ENCODE results near the gene LRRIQ3. TPM values are rescaled to one million over a fixed set of nuclear protein-coding genes. Genes with fewer than 3 reads are reported as not detected.

Gene LRRIQ3
- total and polyA plus RNA-seq, 9 of the 15 experiments (the other 6 are each of a cell fraction or from before 2014, with no cell fraction given): 0.27 to 2.8 (median 1.7) TPM

DNA sequence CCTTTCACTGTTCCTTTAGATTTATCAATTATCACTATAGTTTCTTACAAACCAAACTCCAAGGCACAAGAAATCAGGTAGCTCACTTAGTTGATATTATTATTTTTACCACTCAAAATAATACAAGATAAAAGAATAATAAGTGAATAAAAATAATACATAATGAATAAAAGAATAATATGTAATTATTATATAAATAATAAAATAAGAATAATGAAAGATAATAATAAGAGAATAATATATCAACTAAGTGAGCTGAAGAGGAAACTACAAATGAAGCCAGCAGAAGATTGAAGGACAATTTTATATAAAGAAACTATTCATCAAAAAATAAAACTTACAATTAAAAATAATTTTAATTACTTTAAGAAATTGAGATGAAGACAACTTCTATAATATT is 90.6 kb downstream of the LRRIQ3 start:
- Histone ChIP-seq H3K36me3 (ENCODE audit: control insufficient read depth, insufficient read depth, low read length) (no peaks in the 10 kb centered on the region), H3K4me1 (replicated peaks in 1 of 2; ENCODE audit: control insufficient read depth in 2 of 2, insufficient read depth in 2 of 2, low read length in 2 of 2) (no peaks in the 10 kb centered on the region), H4K20me1 (replicated peaks; ENCODE audit: control insufficient read depth, insufficient read depth, low read length) (no peaks in the 10 kb centered on the region), H3K9ac (ENCODE audit: insufficient read depth in 1 of 2, low read depth in 2 of 2, low read length in 2 of 2) (no peak overlapping the region), H3K9me3 (replicated peaks; ENCODE audit: control insufficient read depth, insufficient read depth, low read depth, low read length) (no peaks in the 10 kb centered on the region; the same call in 1 of the 2 replicates), H3K4me2 (ENCODE audit: insufficient read depth, low read length) (no peak overlapping the region), H2AFZ (ENCODE audit: low read depth, low read length) (no peak overlapping the region), H3K27ac (ENCODE audit: extremely low read depth, low read depth, low read length) (no peak overlapping the region), H3K79me2 (ENCODE audit: control insufficient read depth, insufficient read depth, low read length) (no peaks in the 10 kb centered on the region), H3K4me3 (no peak overlapping the region), H3K27me3 (ENCODE audit: control insufficient read depth in 2 of 2, insufficient read depth in 2 of 2, low read length in 2 of 2) (no peaks in the 10 kb centered on the region), H3K9me1 (ENCODE audit: control insufficient read depth, insufficient read depth, low read length) (no peaks in the 10 kb centered on the region)
- ATAC-seq (no peak), FAIRE-seq (no peak), DNase-seq (ENCODE audit: extremely low read depth in 1 of 4, low spot score in 3 of 4) (no peak)
- ChIA-PET POLR2A (no interaction called here), CTCF (ENCODE audit: low intra/inter-chr PET ratio) (no interaction called here)
- intact Hi-C loops (cut with micrococcal nuclease) (no loop called here), in situ Hi-C loops (cut with MboI) (no loop called here)
- BruUV-seq (replicated peaks): no TSS peak
- TF ChIP-seq HEY1 (CRISPR knock-in tag; IDR thresholded peaks at IDR 0.05; ENCODE audit: borderline replicate concordance): no peak
- no peak for TF ChIP-seq ZNF165 (CRISPR knock-in tag; IDR thresholded peaks at IDR 0.05; ENCODE audit: borderline replicate concordance)
- no peak for TF ChIP-seq PHB (CRISPR knock-in tag; IDR thresholded peaks at IDR 0.05)
- no peak for TF ChIP-seq ZNF324 (CRISPR knock-in tag; IDR thresholded peaks at IDR 0.05)
- no peak for TF ChIP-seq TSC22D4 (tag; IDR thresholded peaks at IDR 0.05)
- TF ChIP-seq, protein P1, sequence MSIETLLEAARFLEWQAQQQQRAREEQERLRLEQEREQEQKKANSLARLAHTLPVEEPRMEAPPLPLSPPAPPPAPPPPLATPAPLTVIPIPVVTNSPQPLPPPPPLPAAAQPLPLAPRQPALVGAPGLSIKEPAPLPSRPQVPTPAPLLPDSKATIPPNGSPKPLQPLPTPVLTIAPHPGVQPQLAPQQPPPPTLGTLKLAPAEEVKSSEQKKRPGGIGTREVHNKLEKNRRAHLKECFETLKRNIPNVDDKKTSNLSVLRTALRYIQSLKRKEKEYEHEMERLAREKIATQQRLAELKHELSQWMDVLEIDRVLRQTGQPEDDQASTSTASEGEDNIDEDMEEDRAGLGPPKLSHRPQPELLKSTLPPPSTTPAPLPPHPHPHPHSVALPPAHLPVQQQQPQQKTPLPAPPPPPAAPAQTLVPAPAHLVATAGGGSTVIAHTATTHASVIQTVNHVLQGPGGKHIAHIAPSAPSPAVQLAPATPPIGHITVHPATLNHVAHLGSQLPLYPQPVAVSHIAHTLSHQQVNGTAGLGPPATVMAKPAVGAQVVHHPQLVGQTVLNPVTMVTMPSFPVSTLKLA (conservative IDR thresholded peaks at IDR 0.05): no peak
- no peak for TF ChIP-seq ZNF239 (CRISPR knock-in tag; IDR thresholded peaks at IDR 0.05)
- TF ChIP-seq CREM (IDR thresholded peaks at IDR 0.05; ENCODE audit: low read depth): no peak
- TF ChIP-seq IFI16 (CRISPR knock-in tag; IDR thresholded peaks at IDR 0.05): no peak
- TF ChIP-seq, protein P2, sequence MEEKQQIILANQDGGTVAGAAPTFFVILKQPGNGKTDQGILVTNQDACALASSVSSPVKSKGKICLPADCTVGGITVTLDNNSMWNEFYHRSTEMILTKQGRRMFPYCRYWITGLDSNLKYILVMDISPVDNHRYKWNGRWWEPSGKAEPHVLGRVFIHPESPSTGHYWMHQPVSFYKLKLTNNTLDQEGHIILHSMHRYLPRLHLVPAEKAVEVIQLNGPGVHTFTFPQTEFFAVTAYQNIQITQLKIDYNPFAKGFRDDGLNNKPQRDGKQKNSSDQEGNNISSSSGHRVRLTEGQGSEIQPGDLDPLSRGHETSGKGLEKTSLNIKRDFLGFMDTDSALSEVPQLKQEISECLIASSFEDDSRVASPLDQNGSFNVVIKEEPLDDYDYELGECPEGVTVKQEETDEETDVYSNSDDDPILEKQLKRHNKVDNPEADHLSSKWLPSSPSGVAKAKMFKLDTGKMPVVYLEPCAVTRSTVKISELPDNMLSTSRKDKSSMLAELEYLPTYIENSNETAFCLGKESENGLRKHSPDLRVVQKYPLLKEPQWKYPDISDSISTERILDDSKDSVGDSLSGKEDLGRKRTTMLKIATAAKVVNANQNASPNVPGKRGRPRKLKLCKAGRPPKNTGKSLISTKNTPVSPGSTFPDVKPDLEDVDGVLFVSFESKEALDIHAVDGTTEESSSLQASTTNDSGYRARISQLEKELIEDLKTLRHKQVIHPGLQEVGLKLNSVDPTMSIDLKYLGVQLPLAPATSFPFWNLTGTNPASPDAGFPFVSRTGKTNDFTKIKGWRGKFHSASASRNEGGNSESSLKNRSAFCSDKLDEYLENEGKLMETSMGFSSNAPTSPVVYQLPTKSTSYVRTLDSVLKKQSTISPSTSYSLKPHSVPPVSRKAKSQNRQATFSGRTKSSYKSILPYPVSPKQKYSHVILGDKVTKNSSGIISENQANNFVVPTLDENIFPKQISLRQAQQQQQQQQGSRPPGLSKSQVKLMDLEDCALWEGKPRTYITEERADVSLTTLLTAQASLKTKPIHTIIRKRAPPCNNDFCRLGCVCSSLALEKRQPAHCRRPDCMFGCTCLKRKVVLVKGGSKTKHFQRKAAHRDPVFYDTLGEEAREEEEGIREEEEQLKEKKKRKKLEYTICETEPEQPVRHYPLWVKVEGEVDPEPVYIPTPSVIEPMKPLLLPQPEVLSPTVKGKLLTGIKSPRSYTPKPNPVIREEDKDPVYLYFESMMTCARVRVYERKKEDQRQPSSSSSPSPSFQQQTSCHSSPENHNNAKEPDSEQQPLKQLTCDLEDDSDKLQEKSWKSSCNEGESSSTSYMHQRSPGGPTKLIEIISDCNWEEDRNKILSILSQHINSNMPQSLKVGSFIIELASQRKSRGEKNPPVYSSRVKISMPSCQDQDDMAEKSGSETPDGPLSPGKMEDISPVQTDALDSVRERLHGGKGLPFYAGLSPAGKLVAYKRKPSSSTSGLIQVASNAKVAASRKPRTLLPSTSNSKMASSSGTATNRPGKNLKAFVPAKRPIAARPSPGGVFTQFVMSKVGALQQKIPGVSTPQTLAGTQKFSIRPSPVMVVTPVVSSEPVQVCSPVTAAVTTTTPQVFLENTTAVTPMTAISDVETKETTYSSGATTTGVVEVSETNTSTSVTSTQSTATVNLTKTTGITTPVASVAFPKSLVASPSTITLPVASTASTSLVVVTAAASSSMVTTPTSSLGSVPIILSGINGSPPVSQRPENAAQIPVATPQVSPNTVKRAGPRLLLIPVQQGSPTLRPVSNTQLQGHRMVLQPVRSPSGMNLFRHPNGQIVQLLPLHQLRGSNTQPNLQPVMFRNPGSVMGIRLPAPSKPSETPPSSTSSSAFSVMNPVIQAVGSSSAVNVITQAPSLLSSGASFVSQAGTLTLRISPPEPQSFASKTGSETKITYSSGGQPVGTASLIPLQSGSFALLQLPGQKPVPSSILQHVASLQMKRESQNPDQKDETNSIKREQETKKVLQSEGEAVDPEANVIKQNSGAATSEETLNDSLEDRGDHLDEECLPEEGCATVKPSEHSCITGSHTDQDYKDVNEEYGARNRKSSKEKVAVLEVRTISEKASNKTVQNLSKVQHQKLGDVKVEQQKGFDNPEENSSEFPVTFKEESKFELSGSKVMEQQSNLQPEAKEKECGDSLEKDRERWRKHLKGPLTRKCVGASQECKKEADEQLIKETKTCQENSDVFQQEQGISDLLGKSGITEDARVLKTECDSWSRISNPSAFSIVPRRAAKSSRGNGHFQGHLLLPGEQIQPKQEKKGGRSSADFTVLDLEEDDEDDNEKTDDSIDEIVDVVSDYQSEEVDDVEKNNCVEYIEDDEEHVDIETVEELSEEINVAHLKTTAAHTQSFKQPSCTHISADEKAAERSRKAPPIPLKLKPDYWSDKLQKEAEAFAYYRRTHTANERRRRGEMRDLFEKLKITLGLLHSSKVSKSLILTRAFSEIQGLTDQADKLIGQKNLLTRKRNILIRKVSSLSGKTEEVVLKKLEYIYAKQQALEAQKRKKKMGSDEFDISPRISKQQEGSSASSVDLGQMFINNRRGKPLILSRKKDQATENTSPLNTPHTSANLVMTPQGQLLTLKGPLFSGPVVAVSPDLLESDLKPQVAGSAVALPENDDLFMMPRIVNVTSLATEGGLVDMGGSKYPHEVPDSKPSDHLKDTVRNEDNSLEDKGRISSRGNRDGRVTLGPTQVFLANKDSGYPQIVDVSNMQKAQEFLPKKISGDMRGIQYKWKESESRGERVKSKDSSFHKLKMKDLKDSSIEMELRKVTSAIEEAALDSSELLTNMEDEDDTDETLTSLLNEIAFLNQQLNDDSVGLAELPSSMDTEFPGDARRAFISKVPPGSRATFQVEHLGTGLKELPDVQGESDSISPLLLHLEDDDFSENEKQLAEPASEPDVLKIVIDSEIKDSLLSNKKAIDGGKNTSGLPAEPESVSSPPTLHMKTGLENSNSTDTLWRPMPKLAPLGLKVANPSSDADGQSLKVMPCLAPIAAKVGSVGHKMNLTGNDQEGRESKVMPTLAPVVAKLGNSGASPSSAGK (IDR thresholded peaks at IDR 0.05): no peak
